ENCODE measurements around the gene KCNE1.

Gene KCNE1

GRCh38 chr21:34545079-34545884 lies 33.3 kb upstream of the KCNE1 start:
- no peak for DNase-seq (ENCODE audit: insufficient read length, low spot score)
- no peak for FAIRE-seq
- TF ChIP-seq CTCF (IDR thresholded peaks at IDR 0.05; ENCODE audit: insufficient read depth, missing control alignments) = no peak

- peak; percentile 32 for TF ChIP-seq CTCF (IDR thresholded peaks at IDR 0.05; ENCODE audit: insufficient read depth, missing control alignments)
- DNase-seq (ENCODE audit: insufficient read length, low spot score) = no peak
- FAIRE-seq = no peak
These were observed 32.1 kb upstream of the KCNE1 start for GRCh38 chr21:34544032-34544496.

- no peak for FAIRE-seq
- no peak for TF ChIP-seq CTCF (IDR thresholded peaks at IDR 0.05; ENCODE audit: insufficient read depth, missing control alignments)
- no peak for DNase-seq (ENCODE audit: insufficient read length, low spot score)
These were observed 31.0 kb upstream of the KCNE1 start for GRCh38 chr21:34543017-34543416.

- TF ChIP-seq CTCF (IDR thresholded peaks at IDR 0.05; ENCODE audit: insufficient read depth, missing control alignments) = no peak
- DNase-seq (ENCODE audit: insufficient read length, low spot score) (no peak), FAIRE-seq (no peak)
These were observed 28.2 kb upstream of the KCNE1 start for GRCh38 chr21:34540206-34540605.

GRCh38 chr21:34537838-34538237 lies 25.8 kb upstream of the KCNE1 start:
- FAIRE-seq (no peak), DNase-seq (ENCODE audit: insufficient read length, low spot score) (no peak)
- no peak for TF ChIP-seq CTCF (IDR thresholded peaks at IDR 0.05; ENCODE audit: insufficient read depth, missing control alignments)

- no peak for FAIRE-seq
- DNase-seq (ENCODE audit: insufficient read length, low spot score) = no peak
- no peak for TF ChIP-seq CTCF (IDR thresholded peaks at IDR 0.05; ENCODE audit: insufficient read depth, missing control alignments)
These were observed 24.8 kb upstream of the KCNE1 start for GRCh38 chr21:34536820-34537219.

- no peak for FAIRE-seq
- DNase-seq (ENCODE audit: insufficient read length, low spot score) = no peak
- no peak for TF ChIP-seq CTCF (IDR thresholded peaks at IDR 0.05; ENCODE audit: insufficient read depth, missing control alignments)
These were observed 24.3 kb upstream of the KCNE1 start for GRCh38 chr21:34536311-34536710.
